ENCODE data around the gene BRICD5.

DNA sequence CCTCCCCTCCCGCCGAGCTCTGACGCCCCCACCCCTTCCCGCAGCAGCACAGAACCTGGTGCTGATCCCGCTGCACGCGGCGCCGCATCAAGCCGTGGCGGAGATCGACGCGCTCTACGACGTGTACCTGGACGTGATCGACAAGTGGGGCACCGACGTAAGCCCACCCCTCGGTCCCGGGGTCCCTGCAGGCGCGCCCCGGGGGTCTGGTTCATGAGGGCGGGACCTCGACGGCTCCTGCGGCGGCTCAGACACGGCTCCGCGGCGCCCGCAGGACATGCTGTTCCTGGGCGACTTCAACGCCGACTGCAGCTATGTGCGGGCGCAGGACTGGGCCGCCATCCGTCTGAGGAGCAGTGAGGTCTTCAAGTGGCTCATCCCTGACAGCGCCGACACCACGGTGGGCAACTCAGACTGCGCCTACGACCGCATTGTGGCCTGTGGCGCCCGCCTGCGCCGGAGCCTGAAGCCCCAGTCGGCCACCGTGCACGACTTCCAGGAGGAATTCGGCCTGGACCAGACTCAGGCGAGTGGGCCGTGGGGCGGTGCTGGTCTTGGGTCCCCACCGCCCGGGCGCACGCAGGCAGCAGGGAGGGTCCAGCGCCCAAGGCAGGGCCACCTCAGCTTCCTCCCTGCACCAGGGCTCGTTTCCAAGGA lies 27.0 kb upstream of the BRICD5 start:
- TF ChIP-seq, protein P1, sequence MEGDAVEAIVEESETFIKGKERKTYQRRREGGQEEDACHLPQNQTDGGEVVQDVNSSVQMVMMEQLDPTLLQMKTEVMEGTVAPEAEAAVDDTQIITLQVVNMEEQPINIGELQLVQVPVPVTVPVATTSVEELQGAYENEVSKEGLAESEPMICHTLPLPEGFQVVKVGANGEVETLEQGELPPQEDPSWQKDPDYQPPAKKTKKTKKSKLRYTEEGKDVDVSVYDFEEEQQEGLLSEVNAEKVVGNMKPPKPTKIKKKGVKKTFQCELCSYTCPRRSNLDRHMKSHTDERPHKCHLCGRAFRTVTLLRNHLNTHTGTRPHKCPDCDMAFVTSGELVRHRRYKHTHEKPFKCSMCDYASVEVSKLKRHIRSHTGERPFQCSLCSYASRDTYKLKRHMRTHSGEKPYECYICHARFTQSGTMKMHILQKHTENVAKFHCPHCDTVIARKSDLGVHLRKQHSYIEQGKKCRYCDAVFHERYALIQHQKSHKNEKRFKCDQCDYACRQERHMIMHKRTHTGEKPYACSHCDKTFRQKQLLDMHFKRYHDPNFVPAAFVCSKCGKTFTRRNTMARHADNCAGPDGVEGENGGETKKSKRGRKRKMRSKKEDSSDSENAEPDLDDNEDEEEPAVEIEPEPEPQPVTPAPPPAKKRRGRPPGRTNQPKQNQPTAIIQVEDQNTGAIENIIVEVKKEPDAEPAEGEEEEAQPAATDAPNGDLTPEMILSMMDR (IDR thresholded peaks at IDR 0.05) = no peak
- no peak for TF ChIP-seq EP300 (IDR thresholded peaks at IDR 0.05)
